Measurements from ENCODE around the gene CNOT3. TPM values are rescaled to one million over a fixed set of nuclear protein-coding genes. Genes with fewer than 3 reads are reported as not detected.

CNOT3 gene
- total and polyA plus RNA-seq, 7 donors = 14.1 to 28.4 (median 19.4) TPM

GRCh38 chr19:54201172-54201701, 63.7 kb downstream of the CNOT3 start:
- peak in 1 of 2 donors; percentile 28 for DNase-seq
- Histone ChIP-seq H3K9me3 (no peaks in the 10 kb centered on the region), H3K4me3 (peak overlapping the region; percentile 80), H3K27me3 (ENCODE audit: insufficient read depth in 3 of 3, low read length in 2 of 3) (no peaks in the 10 kb centered on the region), H3K4me1 (peaks cover 46% of the 10 kb centered on the region), H3K27ac (peak overlapping the region; percentile 86), H3K36me3 (ENCODE audit: insufficient read depth in 1 of 2, low read depth in 1 of 2) (peaks cover 12 to 55% of the 10 kb centered on the region in 2 donors)
- peak in 1 of 4 donors; percentile 6 for ATAC-seq
- intact Hi-C loops (cut with DNase I) = no loop called here
- 2 to 4% (median 3%) methylated on average over 27 to 28 of the region's 28 CpGs for WGBS, 3 donors
- TF ChIP-seq CTCF (IDR thresholded peaks at IDR 0.05) = no peak

GRCh38 chr19:54201980-54202379, 64.4 kb downstream of the CNOT3 start:
- Histone ChIP-seq H3K36me3 (ENCODE audit: insufficient read depth in 1 of 2, low read depth in 1 of 2) (peaks cover 14 to 62% of the 10 kb centered on the region in 2 donors), H3K4me3 (peak overlapping the region; percentile 80), H3K27me3 (ENCODE audit: insufficient read depth in 3 of 3, low read length in 2 of 3) (no peaks in the 10 kb centered on the region), H3K9me3 (no peaks in the 10 kb centered on the region), H3K4me1 (peaks cover 52% of the 10 kb centered on the region), H3K27ac (peak overlapping the region; percentile 86)
- ATAC-seq (no peak), DNase-seq (no peak)
- 63 to 80% (median 74%) methylated on average over 13 of the region's 13 CpGs for WGBS, 3 donors
- TF ChIP-seq CTCF (IDR thresholded peaks at IDR 0.05) = no peak
- intact Hi-C loops (cut with DNase I) = no loop called here

- peak in 1 of 4 donors; percentile 24 for ATAC-seq
- no peak for DNase-seq
- Histone ChIP-seq H3K4me1 (peaks cover 64% of the 10 kb centered on the region), H3K9me3 (no peaks in the 10 kb centered on the region), H3K27me3 (ENCODE audit: insufficient read depth in 3 of 3, low read length in 2 of 3) (no peaks in the 10 kb centered on the region), H3K27ac (peak overlapping the region; percentile 86), H3K36me3 (ENCODE audit: insufficient read depth in 1 of 2, low read depth in 1 of 2) (peaks cover 24 to 71% of the 10 kb centered on the region in 2 donors), H3K4me3 (peak overlapping the region; percentile 80)
- WGBS, 3 donors = 35 to 40% (median 38%) methylated on average over 9 of the region's 9 CpGs
- intact Hi-C loops (cut with DNase I) = no loop called here
- no peak for TF ChIP-seq CTCF (IDR thresholded peaks at IDR 0.05)
Observed at GRCh38 chr19:54203151-54203611, 65.6 kb downstream of the CNOT3 start.

- Histone ChIP-seq H3K27me3 (ENCODE audit: insufficient read depth in 3 of 3, low read length in 2 of 3) (no peaks in the 10 kb centered on the region), H3K4me3 (peak overlapping the region; percentile 80), H3K36me3 (ENCODE audit: insufficient read depth in 1 of 2, low read depth in 1 of 2) (peaks cover 24 to 76% of the 10 kb centered on the region in 2 donors), H3K4me1 (peaks cover 80% of the 10 kb centered on the region), H3K27ac (peak overlapping the region; percentile 2), H3K9me3 (no peaks in the 10 kb centered on the region)
- DNase-seq (no peak), ATAC-seq (no peak)
- TF ChIP-seq CTCF (IDR thresholded peaks at IDR 0.05) = no peak
- intact Hi-C loops (cut with DNase I) = no loop called here
- WGBS, 3 donors = 72 to 80% (median 74%) methylated on average over 4 of the region's 4 CpGs
Observed at GRCh38 chr19:54204767-54205468, 67.4 kb downstream of the CNOT3 start.

Other genes starting within 250 kb of the CNOT3 start
- not detected for gene CACNG7, start 228.5 kb upstream of the CNOT3 start, total RNA-seq
- under 1 TPM in 1 of 3 donors, not detected in 2; 0.05 TPM for gene CACNG7, start 228.5 kb upstream of the CNOT3 start, polyA plus RNA-seq
- gene CACNG8, start 174.8 kb upstream of the CNOT3 start, total RNA-seq = under 1 TPM; 0.15 to 0.26 (median 0.17) TPM
- gene CACNG8, start 174.8 kb upstream of the CNOT3 start, polyA plus RNA-seq = under 1 TPM; 0.04 to 0.42 (median 0.08) TPM
- gene CACNG6, start 146.1 kb upstream of the CNOT3 start, total RNA-seq = 10 to 100 TPM; 18.4 to 33.1 (median 28.5) TPM
- 10 to 100 TPM in 2 of 3 donors, 1 to 10 TPM in 1; 2.1 to 20.4 (median 19.0) TPM for gene CACNG6, start 146.1 kb upstream of the CNOT3 start, polyA plus RNA-seq
- not detected for gene VSTM1, start 73.9 kb upstream of the CNOT3 start, total RNA-seq
- gene VSTM1, start 73.9 kb upstream of the CNOT3 start, polyA plus RNA-seq = not detected
- not detected for gene TARM1, start 56.4 kb upstream of the CNOT3 start, total RNA-seq
- not detected for gene TARM1, start 56.4 kb upstream of the CNOT3 start, polyA plus RNA-seq
- gene OSCAR, start 37.0 kb upstream of the CNOT3 start, total RNA-seq = under 1 TPM; 0.22 to 0.99 (median 0.70) TPM
- under 1 TPM; 0.10 to 0.33 (median 0.31) TPM for gene OSCAR, start 37.0 kb upstream of the CNOT3 start, polyA plus RNA-seq
- 100 to 1,000 TPM; 260 to 361 (median 307) TPM for gene NDUFA3, start 34.9 kb upstream of the CNOT3 start, total RNA-seq
- 100 to 1,000 TPM; 302 to 473 (median 338) TPM for gene NDUFA3, start 34.9 kb upstream of the CNOT3 start, polyA plus RNA-seq
- gene TFPT, start 22.1 kb upstream of the CNOT3 start, total RNA-seq = 10 to 100 TPM; 11.0 to 22.9 (median 13.8) TPM
- 10 to 100 TPM; 23.7 to 38.3 (median 25.2) TPM for gene TFPT, start 22.1 kb upstream of the CNOT3 start, polyA plus RNA-seq
- 10 to 100 TPM; 32.3 to 41.6 (median 36.4) TPM for gene PRPF31, start 22.0 kb upstream of the CNOT3 start, total RNA-seq
- 10 to 100 TPM; 32.5 to 54.3 (median 52.9) TPM for gene PRPF31, start 22.0 kb upstream of the CNOT3 start, polyA plus RNA-seq
- gene LENG1, start 22.0 kb downstream of the CNOT3 start, total RNA-seq = 10 to 100 TPM in 1 of 4 donors, 1 to 10 TPM in 3; 5.8 to 10.2 (median 7.0) TPM
- 10 to 100 TPM; 11.4 to 19.6 (median 12.1) TPM for gene LENG1, start 22.0 kb downstream of the CNOT3 start, polyA plus RNA-seq
- 1 to 10 TPM in 1 of 4 donors, under 1 TPM in 2, not detected in 1; 0.55 to 2.5 (median 0.74) TPM for gene TMC4, start 35.4 kb downstream of the CNOT3 start, total RNA-seq
- gene TMC4, start 35.4 kb downstream of the CNOT3 start, polyA plus RNA-seq = under 1 TPM; 0.64 to 0.70 (median 0.70) TPM
- 10 to 100 TPM in 3 of 4 donors, 1 to 10 TPM in 1; 6.2 to 17.8 (median 11.4) TPM for gene MBOAT7, start 51.8 kb downstream of the CNOT3 start, total RNA-seq
- gene MBOAT7, start 51.8 kb downstream of the CNOT3 start, polyA plus RNA-seq = 10 to 100 TPM in 1 of 3 donors, 1 to 10 TPM in 2; 6.3 to 11.4 (median 8.4) TPM
- gene TSEN34, start 53.5 kb downstream of the CNOT3 start, total RNA-seq = 10 to 100 TPM; 17.4 to 44.6 (median 19.2) TPM
- gene TSEN34, start 53.5 kb downstream of the CNOT3 start, polyA plus RNA-seq = 10 to 100 TPM; 15.5 to 42.6 (median 24.5) TPM
- 100 to 1,000 TPM; 479 to 705 (median 663) TPM for gene RPS9, start 63.1 kb downstream of the CNOT3 start, total RNA-seq
- 1,000 to 10,000 TPM; 1,294 to 2,049 (median 1,972) TPM for gene RPS9, start 63.1 kb downstream of the CNOT3 start, polyA plus RNA-seq
- 1 to 10 TPM; 1.9 to 3.8 (median 2.3) TPM for gene LILRB3, start 85.2 kb downstream of the CNOT3 start, total RNA-seq
- gene LILRB3, start 85.2 kb downstream of the CNOT3 start, polyA plus RNA-seq = 1 to 10 TPM in 1 of 3 donors, under 1 TPM in 2; 0.32 to 1.2 (median 0.40) TPM
- 1 to 10 TPM in 3 of 4 donors, under 1 TPM in 1; 0.54 to 1.6 (median 1.3) TPM for gene LILRA6, start 105.0 kb downstream of the CNOT3 start, total RNA-seq
- under 1 TPM; 0.22 to 0.48 (median 0.42) TPM for gene LILRA6, start 105.0 kb downstream of the CNOT3 start, polyA plus RNA-seq
- gene LILRB5, start 119.5 kb downstream of the CNOT3 start, total RNA-seq = 1 to 10 TPM; 2.2 to 5.1 (median 4.4) TPM
- 1 to 10 TPM in 2 of 3 donors, under 1 TPM in 1; 0.95 to 1.3 (median 1.1) TPM for gene LILRB5, start 119.5 kb downstream of the CNOT3 start, polyA plus RNA-seq
- 1 to 10 TPM in 3 of 4 donors, under 1 TPM in 1; 0.79 to 2.4 (median 1.7) TPM for gene LILRB2, start 143.3 kb downstream of the CNOT3 start, total RNA-seq
- gene LILRB2, start 143.3 kb downstream of the CNOT3 start, polyA plus RNA-seq = 1 to 10 TPM in 1 of 3 donors, under 1 TPM in 2; 0.41 to 1.3 (median 0.42) TPM
- 1 to 10 TPM in 3 of 4 donors, not detected in 1; 1.1 to 2.2 (median 1.1) TPM for gene LILRA5, start 175.4 kb downstream of the CNOT3 start, total RNA-seq
- 1 to 10 TPM in 1 of 3 donors, under 1 TPM in 2; 0.44 to 1.2 (median 0.52) TPM for gene LILRA5, start 175.4 kb downstream of the CNOT3 start, polyA plus RNA-seq
- gene LILRA4, start 201.4 kb downstream of the CNOT3 start, total RNA-seq = 1 to 10 TPM in 1 of 4 donors, not detected in 3; 1.1 TPM
- not detected for gene LILRA4, start 201.4 kb downstream of the CNOT3 start, polyA plus RNA-seq
- gene LAIR1, start 227.2 kb downstream of the CNOT3 start, total RNA-seq = 1 to 10 TPM; 3.4 to 6.2 (median 4.0) TPM
- 1 to 10 TPM in 1 of 3 donors, under 1 TPM in 2; 0.93 to 2.4 (median 0.95) TPM for gene LAIR1, start 227.2 kb downstream of the CNOT3 start, polyA plus RNA-seq